Measurements from ENCODE around the gene TECPR1.

The TECPR1 gene

DNA sequence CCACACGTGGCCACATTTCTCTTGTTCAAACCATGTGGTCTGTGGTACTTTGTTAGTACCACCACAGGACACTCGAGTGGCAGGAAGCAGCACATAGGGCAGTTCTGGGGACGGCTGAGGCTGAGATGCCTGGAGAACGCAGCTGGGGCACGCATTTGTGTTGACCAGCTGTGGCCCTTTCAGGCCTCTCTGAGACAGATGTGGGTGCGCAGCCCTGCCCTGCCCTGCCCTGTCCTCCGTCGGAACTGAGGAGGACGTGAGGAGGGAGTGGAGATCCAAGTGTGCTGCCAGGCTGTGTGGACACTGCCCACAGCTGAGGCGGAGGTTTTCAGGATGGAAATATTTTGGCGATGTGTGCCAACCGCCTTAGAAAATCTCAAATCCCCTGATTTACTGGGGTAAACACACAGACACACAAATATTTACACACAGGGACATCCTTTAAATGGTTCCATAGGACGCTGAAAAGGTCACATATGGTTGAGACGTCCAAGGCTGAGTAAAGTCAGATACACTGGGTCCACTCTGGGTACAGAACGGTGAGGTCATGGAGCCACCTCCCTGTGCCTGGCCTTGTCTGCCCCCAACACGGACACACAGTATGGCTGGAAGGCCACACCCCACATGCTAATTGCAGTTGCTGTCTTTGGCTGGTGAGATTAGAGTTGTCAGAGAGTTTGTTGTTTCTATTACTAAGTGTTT lies 26.0 kb downstream of the TECPR1 start:
- TF ChIP-seq, protein P1, sequence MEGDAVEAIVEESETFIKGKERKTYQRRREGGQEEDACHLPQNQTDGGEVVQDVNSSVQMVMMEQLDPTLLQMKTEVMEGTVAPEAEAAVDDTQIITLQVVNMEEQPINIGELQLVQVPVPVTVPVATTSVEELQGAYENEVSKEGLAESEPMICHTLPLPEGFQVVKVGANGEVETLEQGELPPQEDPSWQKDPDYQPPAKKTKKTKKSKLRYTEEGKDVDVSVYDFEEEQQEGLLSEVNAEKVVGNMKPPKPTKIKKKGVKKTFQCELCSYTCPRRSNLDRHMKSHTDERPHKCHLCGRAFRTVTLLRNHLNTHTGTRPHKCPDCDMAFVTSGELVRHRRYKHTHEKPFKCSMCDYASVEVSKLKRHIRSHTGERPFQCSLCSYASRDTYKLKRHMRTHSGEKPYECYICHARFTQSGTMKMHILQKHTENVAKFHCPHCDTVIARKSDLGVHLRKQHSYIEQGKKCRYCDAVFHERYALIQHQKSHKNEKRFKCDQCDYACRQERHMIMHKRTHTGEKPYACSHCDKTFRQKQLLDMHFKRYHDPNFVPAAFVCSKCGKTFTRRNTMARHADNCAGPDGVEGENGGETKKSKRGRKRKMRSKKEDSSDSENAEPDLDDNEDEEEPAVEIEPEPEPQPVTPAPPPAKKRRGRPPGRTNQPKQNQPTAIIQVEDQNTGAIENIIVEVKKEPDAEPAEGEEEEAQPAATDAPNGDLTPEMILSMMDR (IDR thresholded peaks at IDR 0.05; ENCODE audit: borderline replicate concordance, control extremely low read depth, extremely low read depth, insufficient read depth, missing control alignments): no peak
- DNase-seq (ENCODE audit: low spot score): no peak
- in situ Hi-C loops (cut with MboI; ENCODE audit: low sequenced_read_pairs, unreplicated experiment): no loop called here

DNA sequence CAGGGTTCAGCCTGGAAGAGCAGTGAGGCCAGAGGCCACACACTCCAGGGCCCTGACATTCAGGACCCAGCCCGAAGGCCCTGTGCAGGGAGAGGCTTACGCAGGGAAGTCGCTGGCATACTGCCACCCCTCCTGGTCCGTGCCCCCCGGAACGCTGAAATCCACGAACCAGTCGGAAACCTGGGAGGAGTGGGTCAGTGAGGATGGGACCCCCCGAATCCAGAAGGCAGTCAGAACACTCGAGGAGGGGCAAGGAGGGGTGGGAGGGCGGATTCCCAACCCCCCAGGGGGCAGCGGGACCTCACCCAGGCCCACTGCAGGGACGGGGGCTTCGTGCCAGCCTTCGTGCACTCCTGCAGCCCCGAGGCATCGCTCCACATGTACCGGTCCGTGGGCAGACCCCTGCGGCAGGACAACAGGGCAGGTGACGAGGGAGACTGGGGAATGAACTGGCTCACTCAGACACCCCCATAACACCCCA lies 27.3 kb downstream of the TECPR1 start:
- TF ChIP-seq, protein P1 (IDR thresholded peaks at IDR 0.05; ENCODE audit: borderline replicate concordance, control extremely low read depth, extremely low read depth, insufficient read depth, missing control alignments): no peak
- no peak for DNase-seq (ENCODE audit: low spot score)
- in situ Hi-C loops (cut with MboI; ENCODE audit: low sequenced_read_pairs, unreplicated experiment): no loop called here

DNA sequence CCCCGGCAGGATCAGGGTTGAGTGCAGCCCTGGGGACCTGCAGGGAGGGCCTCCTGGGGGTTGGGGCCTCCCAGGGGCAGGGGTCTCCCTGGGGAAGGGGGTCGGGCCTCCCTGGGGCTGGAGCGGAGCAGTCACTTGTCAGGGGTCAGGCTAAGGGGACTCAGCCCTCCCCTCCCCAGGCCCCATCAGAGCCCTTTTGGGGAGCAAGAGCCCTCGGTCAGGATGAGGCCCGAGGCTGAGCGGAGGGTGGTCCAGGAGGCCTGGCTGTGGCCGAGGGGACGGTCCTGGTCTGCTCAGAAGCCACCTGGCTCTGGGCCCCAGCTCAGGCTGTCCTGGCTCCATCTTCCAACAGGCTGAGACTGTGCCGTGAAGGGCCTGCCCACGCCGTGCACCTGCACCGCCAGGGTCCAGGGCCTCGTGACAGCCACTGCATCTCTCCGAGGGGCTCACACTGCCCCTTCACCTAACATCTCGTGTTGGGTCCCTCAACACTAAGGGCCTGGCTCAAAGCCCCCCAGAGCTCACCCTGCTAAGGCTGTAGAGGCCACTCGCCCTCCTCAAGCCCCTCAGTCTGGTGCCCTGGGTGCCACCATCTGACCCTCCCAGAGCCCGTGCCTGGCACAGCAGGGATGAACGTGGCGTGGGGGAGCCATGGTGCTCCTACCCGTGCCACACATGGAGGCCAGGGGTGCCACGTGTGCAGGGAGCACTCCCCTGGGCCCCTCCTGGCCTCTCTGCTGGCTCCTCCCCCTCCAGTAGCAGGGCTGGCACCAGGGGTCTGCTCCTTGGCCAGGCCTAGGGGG lies 27.9 kb downstream of the TECPR1 start:
- TF ChIP-seq, protein P1 (IDR thresholded peaks at IDR 0.05; ENCODE audit: borderline replicate concordance, control extremely low read depth, extremely low read depth, insufficient read depth, missing control alignments): no peak
- in situ Hi-C loops (cut with MboI; ENCODE audit: low sequenced_read_pairs, unreplicated experiment): no loop called here
- DNase-seq (ENCODE audit: low spot score): no peak

DNA sequence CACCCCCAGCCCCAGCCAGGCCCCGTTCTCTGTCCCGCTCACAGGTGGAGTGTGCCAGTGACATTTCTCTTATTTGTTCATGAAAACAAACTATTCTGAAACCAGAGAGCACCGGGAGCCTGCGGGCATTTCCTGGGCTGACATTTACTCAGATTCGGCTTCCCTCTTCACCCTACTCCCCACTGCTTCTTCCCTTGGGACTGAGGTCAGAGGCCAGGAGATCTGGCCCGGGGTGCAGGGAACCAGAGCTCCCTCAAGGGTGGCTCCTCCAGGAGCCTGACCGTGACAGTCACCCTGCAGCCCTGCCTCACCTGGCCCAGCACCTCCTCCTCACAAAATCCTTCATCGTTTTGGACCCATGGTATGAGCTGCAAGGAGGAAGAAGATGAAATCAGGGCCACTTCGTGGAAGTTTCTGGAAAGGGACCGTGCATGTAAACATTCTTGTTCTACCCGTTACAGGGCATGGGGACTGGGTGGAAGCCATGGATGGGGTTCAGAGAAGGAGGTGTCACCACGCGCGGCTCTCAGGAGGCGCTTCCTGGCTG lies 28.6 kb downstream of the TECPR1 start:
- DNase-seq (ENCODE audit: low spot score): no peak
- in situ Hi-C loops (cut with MboI; ENCODE audit: low sequenced_read_pairs, unreplicated experiment): no loop called here
- TF ChIP-seq, protein P1 (IDR thresholded peaks at IDR 0.05; ENCODE audit: borderline replicate concordance, control extremely low read depth, extremely low read depth, insufficient read depth, missing control alignments): no peak

DNA sequence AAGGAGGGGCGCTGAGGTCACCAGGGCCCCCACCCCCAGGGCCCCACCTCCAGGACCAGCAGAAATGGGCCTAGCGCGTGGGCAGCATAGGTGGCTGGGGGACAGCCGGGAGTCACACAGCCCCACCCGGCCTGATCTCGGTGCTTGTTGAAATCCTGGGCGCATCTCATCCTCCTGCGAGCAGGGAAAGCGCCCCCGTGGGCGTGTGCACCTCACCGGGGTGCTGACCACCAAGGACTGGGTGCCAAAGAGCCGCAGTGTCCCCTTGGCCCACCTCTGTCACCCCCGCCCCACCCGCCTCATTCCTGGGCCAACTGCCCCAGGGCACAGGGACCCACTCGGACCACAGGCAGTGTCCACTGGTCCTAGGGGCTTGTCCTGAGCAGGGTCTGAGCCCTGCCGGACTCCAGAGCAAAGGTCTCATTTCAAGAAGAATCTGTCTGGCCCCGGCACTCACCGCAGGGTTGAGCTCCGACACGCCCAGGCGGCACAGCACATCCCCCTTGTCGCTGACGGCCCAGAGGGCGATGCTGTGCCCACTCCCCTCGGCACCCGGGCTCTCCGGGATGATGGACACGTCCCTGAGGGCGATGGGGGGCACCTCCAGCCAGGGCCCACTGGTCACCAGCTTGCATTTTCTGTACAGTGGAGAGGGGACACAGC lies 29.4 kb downstream of the TECPR1 start:
- DNase-seq (ENCODE audit: low spot score): no peak
- TF ChIP-seq, protein P1 (IDR thresholded peaks at IDR 0.05; ENCODE audit: borderline replicate concordance, control extremely low read depth, extremely low read depth, insufficient read depth, missing control alignments): no peak
- in situ Hi-C loops (cut with MboI; ENCODE audit: low sequenced_read_pairs, unreplicated experiment): no loop called here

Measured in GM13976 (cell line).